Hippocampal formation (tissue), 2 donors: ENCODE results near the gene REXO1.

ENCODE experiments used
- DNase-seq, 2 donors: peaks; one replicate each; lab custom pipeline; 2025; lab: John Stamatoyannopoulos, UW

The REXO1 gene

GRCh38 chr19:1828279-1829238 is 19.7 kb downstream of the REXO1 start:
- no peak for DNase-seq

GRCh38 chr19:1827566-1828278 is 20.6 kb downstream of the REXO1 start:
- no peak for DNase-seq

DNA sequence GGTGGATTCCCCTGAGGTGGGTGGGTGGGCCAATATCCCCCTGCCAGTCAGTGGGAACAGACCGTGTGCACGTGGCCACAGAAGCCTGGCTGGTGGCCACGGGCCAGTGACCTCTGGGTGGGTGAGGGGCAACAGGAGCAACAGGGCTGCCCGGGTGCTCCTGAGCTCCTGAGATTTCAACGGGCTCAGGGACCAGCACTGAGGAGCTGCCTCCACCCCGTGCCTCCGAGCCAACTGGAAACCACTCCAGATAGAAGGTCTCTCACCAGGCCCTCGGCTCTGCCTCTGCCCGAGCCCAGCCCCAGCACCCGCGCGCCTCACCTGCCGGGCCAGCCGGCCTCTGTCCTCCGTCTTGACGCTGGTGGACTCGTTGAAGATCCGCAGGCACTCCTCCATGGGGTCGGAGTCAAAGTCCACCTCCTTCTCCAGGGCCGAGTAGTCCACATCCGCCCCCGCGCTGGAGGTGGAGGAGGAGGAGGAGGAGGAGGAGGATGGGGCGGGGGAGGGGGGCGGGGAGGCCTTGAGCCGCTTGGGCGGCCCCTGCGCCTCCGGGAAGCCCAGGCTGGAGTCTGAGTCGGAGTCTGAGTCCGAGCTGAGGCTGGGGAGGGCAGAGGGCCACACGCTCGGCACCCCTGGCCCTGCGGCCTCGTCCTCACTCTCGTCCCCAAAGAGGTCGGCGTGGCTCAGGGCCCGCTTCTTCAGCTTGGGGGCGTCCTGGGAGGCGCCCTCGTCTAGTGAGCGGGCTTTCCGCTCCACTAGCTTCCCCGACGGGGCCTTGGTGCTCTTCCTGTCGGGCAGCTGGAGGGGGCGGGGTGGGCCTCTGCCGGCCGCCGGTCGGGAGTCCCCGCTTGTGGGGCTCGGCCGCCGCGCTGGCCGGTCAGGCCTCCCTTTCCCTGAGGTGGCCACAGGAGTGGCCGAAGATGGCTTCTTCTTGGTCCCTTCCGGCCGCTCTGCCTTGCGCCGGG is 21.4 kb downstream of the REXO1 start:
- no peak for DNase-seq

DNA sequence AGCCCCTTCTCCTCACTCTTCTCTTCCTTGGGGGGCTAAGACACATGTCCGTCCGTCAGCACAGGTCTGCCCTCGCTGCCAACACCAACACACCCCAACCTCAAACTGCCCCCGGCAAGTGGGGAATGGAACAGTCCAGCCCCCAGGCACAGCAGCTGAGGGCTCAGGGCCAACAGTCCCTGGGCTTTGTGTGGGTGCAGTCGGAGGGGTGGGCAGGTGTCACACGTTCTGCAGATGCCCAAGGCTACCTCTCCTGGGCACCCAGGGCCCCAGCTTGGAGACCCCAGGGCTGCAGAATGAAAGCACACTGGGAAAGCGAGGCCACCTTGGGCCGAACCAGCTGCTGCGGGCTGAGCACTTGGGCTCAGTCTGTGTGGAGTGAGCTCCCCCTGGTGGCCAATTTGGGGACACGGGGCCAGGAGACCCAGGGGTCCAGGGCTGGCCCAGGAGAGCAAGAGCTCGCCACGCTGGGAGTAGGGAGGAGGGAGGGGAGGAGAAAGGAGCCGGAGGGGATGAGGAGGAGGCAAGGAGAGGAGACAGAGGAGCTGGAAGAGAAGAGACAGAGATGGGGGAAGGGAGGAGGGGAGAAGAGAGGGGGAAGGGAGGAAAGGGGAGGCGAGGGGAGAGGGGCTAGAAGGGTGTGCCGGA is 22.2 kb downstream of the REXO1 start:
- peak; percentile 31 to 47 for DNase-seq

DNA sequence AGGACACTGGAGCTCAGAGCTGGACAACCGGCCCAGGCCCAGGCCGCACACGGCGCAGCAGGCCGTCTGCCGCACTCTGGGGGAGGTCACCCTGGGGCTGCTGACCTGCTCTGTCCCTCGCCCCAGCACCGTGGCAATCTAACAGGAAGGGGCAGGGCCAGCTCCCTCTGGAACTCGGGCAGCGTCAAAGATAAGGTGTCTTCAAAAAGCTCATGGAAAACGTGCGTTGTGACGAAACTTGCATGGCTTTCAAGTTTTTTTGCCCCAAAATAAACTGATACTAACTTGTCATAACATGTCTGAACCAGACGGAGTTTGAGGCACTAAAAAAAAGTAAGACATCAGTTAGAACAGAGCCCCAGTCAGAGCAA is 24.0 kb downstream of the REXO1 start:
- DNase-seq, result no peak

DNA sequence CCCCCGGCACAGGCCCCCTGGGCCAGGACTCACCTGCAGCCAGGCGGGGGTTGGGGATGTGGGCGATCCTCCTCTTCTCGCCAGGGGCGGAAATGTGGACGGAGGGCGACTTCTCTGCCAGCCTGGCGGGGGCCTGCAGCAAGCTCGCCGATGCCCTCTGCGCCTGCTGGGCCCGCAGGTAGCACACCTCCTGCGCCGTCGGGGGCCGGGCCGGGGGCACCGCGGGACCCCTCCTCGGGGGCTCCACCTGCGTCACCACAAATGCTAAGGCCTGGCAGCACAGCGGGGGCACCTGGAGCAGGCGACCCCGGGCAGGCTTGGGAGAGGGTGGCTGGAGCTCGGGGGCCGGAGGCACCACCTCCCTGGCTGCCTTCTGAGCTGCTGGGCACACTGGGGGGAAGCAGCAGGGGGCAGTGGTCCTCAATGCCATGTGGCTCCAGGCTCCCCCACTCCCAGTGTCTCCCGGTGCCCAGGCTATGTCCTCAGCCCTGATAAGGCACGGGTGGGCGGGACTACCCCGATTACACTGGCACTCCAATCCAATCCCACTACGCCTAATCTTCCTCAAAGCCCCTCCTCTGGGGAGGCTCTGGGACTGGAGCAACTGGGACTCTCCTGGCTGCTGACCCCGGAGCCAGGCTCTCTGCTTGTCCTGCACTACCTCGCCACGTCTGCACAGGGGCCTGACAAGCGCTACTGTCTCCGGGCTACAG is 24.6 kb downstream of the REXO1 start:
- DNase-seq, result no peak

DNA sequence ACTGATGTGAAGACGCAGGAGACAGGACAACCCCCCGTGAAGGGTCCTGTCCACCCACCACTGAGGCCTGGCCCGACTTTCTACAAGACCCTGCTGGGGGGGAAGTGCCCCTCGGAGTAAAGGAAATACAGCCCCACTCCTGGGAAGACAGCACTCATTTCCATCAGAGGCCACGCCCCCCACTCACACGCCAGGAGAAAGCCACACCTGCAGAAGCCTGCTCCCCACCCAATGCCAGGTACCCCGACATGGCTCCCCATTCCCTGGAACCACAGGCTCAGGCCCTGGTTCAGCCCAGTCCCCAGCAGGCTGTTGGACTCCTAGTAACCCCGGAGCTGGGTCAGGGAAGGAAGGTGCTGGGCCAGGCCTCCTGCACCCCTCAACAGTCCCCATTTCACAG is 25.3 kb downstream of the REXO1 start:
- no peak for DNase-seq

DNA sequence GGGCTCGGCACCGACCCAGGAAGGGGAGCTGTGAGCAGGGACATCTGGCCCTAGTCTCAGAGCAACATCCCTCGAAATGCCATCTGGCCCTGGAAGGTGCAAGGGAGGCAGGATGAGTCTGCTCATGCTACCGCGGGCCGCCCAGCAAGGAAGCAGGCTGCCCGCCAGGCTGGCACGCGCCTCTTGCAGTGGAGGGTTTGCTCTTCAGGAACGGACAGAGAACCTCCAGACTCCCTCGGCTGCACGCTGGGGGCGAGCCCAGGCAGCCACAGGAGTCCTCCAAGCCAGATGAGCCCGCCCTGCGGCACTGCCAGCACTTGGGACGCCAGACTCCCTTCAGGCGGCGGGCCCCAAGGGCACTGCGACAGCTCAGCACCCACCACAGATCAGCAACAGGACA is 26.1 kb downstream of the REXO1 start:
- DNase-seq, result no peak

DNA sequence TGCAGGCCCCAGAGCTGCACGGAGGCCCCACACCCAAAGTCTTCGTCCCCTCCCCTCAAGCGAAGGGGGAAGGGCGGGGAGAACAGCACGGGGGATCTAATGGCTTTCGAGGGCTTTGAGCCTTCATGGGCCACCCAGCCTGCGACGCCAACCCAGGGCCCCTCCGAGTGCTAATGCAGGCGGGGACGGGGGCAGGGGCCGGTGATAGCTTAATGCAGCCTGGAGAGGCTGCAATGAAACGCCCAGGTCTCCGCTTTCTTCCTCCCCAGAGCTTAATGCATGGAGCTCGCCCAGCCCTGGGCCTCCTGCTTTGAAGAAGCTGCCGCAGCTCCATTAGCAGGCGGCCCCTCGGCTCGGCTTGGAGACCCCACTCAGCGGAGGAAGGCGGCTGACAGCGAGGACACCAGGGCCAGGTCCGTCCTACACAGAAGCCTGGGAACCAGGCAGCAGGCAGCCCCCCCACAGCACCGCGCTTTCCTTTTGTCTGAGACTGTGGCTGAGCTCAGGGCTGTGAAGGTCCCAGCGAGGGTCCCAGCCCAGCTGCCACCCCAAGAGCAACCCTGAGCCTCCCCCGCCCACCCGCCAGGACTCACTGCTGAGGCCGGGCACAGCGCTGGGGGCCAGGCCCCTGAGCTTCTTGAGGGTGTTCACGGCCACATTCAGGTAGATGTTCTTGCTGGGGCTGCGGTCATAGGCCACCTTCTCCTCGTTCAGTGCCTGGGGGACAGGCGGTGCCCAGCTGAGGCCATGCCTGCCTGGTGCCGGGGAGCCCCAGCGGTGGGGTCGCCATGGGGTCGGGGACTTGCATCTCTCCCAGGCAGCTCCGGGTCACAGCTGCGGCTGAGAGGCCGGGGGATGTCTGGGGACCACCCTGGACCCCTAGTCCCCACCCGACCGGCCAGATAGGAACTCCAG is 28.7 kb downstream of the REXO1 start:
- DNase-seq, result no peak

DNA sequence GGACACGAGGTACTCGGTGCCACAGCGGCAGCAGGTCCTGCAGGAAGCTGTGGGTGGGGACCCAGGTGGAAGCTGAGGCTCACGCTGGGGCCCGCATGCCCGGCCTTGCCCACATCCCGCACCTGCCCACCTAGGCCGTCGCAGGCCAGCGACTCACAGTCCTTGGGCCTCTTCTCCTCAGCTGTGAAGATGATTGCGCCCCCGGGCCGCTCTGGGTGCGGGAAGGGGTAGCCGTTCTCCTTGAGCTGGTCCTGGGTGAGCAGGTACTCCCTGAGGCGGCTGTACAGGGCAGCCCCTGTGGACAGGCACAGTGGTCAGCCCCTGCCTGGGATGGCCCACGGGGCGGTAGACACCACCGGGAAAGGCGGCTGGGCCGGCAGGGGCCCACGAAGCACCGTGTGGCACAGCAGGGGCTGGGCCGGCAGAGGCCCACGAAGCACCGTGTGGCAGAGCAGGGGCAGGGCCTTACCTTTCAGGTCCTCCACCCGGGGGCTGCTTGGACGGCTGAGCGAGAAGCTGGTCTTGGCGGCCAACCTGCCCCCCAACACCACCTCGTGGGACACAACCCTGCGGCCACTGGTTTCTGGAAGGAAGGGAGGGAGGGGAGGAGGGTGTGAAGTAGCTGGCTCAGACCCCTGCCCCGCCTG is 29.6 kb downstream of the REXO1 start:
- no peak for DNase-seq

DNA sequence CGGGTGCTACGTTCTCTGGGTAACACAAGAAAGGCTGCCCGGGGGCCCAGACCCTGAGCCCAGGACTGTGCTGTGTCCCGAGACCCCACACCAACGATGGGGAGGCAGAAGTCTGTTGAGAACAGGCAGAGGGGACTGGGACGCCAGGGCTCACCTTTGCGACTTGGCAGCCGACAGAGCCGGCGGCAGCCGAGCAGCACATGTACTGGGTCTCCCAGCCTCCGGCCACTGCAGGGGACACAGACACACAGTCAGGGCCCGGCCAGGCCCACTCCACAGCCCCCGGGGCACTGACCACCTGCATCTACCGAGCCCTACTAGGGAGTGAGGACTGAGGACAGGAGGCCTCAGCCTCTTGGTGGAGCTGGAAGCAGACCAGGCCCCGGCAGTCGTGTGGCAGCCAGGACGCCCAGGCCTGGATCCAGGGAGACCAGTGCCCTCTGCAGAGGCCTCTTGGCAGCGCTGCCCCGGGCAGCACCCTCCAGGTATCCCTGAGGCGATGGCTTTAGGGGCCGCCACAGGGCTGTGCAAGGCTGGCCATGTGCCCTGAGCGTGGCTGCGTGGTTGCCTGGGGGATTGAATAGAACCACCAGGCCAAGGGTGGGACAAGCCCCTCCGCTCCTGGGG is 30.6 kb downstream of the REXO1 start:
- no peak for DNase-seq

GRCh38 chr19:1816530-1817298 is 31.6 kb downstream of the REXO1 start:
- DNase-seq, result no peak

DNA sequence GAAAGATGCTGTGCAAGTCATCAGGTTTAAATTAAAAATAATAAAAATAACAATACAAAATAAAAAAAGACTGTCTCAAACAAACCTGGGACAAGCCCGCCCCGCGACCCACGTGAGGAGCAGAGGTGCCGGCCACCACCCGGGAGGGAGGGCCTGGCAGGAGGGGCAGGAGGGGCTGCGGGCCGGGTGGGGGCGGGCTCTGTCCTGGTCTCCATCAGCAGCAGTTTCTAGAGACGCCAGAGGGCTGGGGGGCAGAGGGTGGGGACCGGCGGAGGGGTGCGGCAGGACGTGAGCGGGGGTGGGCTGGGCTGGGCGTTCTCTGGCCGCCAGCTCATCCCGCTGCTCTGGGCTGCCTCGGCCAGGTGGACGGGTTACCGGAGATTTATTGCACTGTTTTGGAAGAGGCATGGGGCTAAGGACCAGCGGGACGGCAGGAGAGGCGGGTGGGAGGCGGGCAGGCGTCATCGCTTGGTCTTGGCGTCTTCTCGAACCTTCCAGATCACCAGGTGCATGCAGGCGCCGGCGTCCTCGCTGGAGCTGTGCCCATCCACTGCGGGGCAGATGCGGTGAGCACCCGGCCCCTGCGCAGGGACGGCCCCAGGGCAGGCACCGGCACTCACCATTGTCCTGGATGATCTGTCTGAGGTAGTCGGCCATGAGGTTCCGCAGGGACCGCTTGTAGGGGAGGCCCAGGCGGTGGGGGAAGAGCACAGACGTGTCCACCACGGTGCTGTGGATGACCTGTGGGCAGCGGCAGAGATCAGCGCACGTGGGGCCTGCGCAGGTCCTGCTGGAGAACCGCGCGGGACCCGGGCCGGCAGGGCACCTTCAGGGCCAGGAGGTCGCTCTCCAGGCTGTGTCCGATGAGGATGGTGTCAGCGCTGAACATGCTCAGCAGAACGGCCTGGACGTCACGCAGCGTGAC is 32.4 kb downstream of the REXO1 start:
- DNase-seq, result no peak

DNA sequence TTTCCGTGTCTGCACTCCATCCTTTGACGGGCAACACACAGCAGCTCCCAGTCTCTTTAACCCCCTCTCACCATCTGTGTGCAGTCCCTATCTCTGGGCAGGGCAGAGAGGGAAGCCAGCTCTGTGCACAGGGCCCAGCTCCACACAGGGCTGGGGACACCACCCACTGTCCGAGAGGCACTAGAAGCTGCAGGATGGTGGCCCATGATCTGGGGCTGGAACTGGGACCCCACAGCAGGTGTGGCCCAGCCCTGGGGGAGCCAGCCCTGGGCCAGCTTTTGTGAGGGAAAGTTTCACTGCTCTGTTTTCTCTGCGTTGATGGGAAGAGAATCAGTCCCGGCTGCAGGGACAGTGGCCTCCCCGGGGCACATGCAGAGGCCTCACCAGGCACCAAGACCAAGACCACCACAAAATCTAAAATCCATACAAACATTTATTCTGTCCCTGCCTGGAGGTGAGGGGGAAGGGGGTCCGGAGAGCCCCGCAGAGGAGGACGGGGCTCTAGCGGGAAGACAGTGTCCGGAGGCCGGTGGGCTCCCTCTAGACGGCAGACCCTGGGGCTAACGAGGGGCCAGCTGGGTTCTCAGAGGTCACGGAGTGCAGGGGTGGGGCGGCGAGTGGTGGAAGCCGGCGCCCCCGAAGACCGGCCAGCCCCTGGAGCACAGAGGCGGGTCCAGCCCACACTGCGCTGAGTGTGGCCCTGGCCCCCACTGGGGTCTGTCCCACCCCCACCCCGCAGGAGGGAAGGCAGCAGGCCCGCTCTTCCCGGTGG is 33.3 kb downstream of the REXO1 start:
- DNase-seq, result no peak

DNA sequence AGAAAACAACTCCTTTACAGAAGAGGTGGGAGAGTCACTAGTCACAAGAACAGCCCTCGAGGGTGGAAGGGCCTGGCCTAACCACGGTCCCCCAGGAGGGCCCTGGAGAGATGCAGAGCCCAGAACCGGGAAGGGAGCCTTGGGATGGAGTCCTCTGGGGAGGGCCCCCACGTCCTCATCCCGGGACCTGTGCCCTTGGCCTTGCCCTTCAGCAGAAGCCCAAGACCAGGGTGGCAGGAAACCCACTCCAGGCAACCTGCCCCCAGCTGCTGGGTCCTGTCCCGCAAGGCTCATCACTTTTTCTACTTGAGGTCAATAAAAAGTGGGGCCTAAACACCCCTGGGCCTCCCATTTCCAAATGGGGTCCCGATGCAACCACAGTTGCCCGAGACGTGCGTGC is 33.9 kb downstream of the REXO1 start:
- DNase-seq, result no peak
